HG03064 (cell line): ENCODE data around the gene RPS14.

Source experiments
- ATAC-seq: cut with Tn5 transposase; IDR thresholded peaks from one replicate; pipeline ENCODE4 v1.9.1; 2021; ENCODE audit warnings: low read depth; ENCODE audit not compliant: unreplicated experiment

RPS14 gene

GRCh38 chr5:150449517-150450339, at the start of gene RPS14:
Gene RPS14 (minus strand): TSS chr5:150449739. CDS start chr5:150447733, 2,006 bp downstream.
- peak; percentile 92 for ATAC-seq

GRCh38 chr5:150498971-150499370, 49.4 kb upstream of the RPS14 start:
- no peak for ATAC-seq

DNA sequence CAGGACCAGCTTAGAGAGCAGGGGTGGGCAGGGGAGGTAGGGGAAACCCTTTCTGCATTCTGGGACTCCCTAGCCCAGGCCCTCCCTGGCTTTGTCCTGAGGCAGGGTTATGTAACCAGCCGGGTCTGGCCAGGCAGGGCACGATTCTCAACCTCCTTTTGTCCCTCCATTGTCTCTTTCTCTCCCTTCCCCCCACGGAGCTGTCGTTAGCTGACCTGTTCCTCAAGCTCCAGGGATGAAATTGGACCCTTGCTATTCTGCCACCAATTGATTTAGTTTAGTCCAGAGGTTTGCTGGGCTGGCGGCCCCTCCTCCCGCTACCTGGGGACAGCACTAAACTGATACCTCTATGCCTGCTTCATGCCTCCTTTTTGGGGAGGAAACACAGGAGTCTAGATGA, 49.0 kb upstream of the RPS14 start:
- no peak for ATAC-seq

DNA sequence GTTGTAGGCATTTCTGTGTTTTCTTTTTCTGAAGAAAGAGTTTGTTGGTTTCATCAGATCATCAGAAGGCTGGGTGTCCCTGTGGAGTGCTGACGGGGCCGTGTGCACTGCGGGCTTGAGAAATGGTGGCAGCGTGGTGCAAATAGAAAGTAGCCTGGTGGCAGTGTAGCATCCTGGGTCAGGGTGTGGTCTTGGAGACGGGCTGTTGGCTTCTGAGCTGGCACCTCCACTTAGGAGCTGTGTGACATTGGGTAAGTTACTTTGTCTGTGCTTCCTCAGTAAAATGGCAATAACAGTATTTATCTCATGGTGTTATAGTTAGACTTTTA, 48.4 kb upstream of the RPS14 start:
- no peak for ATAC-seq

- no peak for ATAC-seq
Measured at GRCh38 chr5:150497274-150497988, 47.9 kb upstream of the RPS14 start.

- ATAC-seq: no peak
Measured at GRCh38 chr5:150496534-150496933, 47.0 kb upstream of the RPS14 start.

- no peak for ATAC-seq
Measured at GRCh38 chr5:150496098-150496497, 46.6 kb upstream of the RPS14 start.

DNA sequence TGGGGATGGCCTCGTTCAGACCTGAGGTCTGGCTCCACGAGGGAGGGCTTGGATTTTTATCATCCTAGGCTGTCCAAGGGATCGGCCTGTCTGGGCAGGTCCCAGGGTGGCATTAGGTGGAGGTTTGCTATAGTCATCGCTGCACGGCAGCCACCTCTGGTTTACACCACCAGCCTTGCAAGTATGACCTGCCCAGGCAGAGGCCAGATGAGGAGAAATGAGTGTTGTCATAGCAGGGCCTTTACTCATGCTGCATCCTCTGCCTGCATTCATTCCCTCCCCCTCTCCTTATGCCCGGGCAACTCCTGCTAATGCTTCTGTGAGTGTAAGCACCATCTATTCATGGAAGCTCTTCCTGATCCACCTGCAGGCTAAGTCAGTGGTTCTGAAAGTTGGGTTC, 43.1 kb upstream of the RPS14 start:
- ATAC-seq: no peak

- no peak for ATAC-seq
Measured at GRCh38 chr5:150491876-150492275, 42.3 kb upstream of the RPS14 start.

DNA sequence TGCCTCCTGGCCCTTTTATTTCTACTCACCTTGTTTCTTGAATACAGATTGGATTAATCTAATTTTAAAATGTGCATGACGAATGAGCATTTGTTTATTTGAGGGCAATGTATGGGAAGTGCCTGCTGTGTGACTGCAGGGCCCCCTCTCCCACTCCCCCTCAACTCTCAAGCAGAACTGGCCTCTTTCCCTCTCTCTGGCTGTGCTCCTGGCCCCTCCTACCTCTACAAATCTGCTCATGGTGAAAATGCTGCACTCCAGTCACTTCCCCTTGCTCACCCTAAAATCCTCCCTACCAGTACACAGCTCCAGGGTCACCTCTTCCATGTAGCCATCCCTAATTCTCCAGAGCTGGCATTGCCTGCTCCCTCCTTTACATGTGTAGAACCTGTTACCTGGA, 41.2 kb upstream of the RPS14 start:
- ATAC-seq: no peak

- ATAC-seq: no peak
Measured at GRCh38 chr5:150490296-150490669, 40.7 kb upstream of the RPS14 start.

- peak; percentile 73 for ATAC-seq
Measured at GRCh38 chr5:150489360-150490295, 40.1 kb upstream of the RPS14 start.

DNA sequence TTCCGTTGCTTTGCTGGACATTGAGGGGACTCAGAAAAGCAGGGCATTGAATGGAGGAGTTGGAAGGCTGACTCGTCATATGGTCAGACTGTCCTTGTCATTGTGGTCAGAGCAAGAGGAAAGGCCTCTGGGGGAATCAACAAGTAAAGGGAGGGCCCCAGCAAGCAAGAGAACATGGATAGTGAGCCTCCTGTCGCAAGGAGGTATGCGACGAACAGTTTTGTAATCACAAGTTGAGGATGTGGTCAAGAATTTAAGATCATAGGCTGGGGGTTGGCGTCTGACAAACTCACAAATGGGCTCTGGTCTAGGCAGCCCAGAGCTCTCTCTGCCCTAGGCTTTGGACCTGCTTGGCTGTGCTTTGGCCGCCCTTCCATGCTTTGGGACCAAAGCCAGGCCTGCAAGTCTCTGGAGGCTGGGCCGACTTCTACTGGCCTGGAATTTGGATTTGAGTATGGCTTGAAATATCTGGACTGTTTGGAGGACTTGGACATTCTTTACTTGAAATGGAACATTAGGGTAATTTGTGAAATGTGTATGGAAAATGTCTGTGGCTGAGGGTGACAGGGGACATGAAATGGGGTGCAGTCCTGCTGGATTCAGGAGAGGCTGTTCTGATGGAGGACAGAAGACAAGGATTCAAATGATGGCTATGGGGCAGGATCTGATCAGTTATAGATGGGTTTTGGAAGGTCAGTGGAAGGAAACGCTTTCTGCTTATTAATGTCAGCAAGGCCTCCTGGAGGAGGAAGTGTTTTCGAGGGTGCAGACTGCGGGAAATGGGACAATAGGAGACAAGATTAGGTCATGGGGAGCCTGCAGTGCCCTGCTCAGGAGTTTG, 39.2 kb upstream of the RPS14 start:
- no peak for ATAC-seq

GRCh38 chr5:150487199-150488061, 37.9 kb upstream of the RPS14 start:
- ATAC-seq: no peak

- no peak for ATAC-seq
Measured at GRCh38 chr5:150486402-150487198, 37.1 kb upstream of the RPS14 start.

DNA sequence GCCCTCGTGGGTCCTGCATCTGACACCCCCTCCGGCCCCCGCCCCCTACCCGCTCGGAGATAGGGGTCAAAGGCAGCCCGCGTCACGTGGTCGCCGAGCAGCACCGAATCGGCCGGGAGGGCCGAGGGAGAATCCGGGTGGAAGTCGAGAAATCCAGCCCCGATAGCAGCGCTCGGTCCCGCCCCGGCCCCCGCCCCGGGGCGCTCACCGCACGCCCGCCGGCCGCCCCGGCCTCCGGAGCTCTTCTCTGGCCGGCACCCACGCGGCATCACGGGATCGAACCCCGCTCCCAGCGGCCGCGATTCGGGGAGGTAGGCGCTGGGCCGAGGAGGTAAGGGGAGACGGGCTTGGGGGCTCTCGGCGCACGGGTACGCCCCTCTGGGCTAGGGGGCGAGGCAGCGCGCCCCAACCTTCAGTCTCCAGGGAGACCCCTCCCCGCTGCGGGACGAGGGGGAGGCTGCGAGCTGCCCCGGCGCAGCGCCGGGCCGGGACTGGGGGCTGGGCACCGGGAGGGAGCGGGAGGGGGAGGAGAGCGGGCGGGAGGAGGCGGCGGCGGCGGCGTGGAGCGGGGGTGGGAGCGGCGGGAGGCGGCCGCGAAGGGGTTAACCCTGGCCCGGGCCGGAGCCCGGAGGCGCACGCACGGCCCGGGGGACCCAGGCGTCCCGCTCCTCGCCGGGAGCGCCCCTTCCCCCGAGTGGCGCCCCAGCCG, 36.3 kb upstream of the RPS14 start:
- no peak for ATAC-seq

GRCh38 chr5:150484964-150485692, 35.6 kb upstream of the RPS14 start:
- ATAC-seq: no peak
